IPS-NIHi7 (cell line): Measurements from ENCODE around the gene SLCO1A2.

Experiments
- DNase-seq: peaks from one replicate; pipeline ENCODE4 v3.0.0; 2012; ENCODE audit warnings: mixed read lengths; ENCODE audit errors: extremely low spot score

Gene SLCO1A2

GRCh38 chr12:21330682-21331253, 3.9 kb downstream of the SLCO1A2 start:
- DNase-seq: no peak

- no peak for DNase-seq
Measured at GRCh38 chr12:21328578-21328977, 6.1 kb downstream of the SLCO1A2 start.

- DNase-seq: peak; percentile 45
Measured at GRCh38 chr12:21324551-21324950, 10.2 kb downstream of the SLCO1A2 start.

GRCh38 chr12:21323736-21324135, 11.0 kb downstream of the SLCO1A2 start:
- no peak for DNase-seq

- no peak for DNase-seq
Measured at GRCh38 chr12:21308785-21309184, 25.9 kb downstream of the SLCO1A2 start.

GRCh38 chr12:21305661-21306060, 29.1 kb downstream of the SLCO1A2 start:
- DNase-seq: no peak

GRCh38 chr12:21300632-21301031, 34.1 kb downstream of the SLCO1A2 start:
- no peak for DNase-seq

GRCh38 chr12:21296751-21297406, 37.8 kb downstream of the SLCO1A2 start:
- peak; percentile 44 for DNase-seq

- DNase-seq: no peak
Measured at GRCh38 chr12:21296348-21296747, 38.4 kb downstream of the SLCO1A2 start.

GRCh38 chr12:21294176-21294575, 40.5 kb downstream of the SLCO1A2 start:
- no peak for DNase-seq

- DNase-seq: no peak
Measured at GRCh38 chr12:21292111-21292510, 42.6 kb downstream of the SLCO1A2 start.

GRCh38 chr12:21289698-21290097, 45.0 kb downstream of the SLCO1A2 start:
- DNase-seq: no peak

GRCh38 chr12:21276826-21277225, 57.9 kb downstream of the SLCO1A2 start:
- no peak for DNase-seq

- no peak for DNase-seq
Measured at GRCh38 chr12:21265932-21266331, 68.8 kb downstream of the SLCO1A2 start.

- DNase-seq: no peak
Measured at GRCh38 chr12:21264232-21264631, 70.5 kb downstream of the SLCO1A2 start.

- no peak for DNase-seq
Measured at GRCh38 chr12:21257172-21257571, 77.5 kb downstream of the SLCO1A2 start.

GRCh38 chr12:21252070-21252469, 82.6 kb downstream of the SLCO1A2 start:
- DNase-seq: no peak

- no peak for DNase-seq
Measured at GRCh38 chr12:21248679-21249078, 86.0 kb downstream of the SLCO1A2 start.

- DNase-seq: no peak
Measured at GRCh38 chr12:21239866-21240265, 94.9 kb downstream of the SLCO1A2 start.

- DNase-seq: no peak
Measured at GRCh38 chr12:21234395-21234794, 100.3 kb downstream of the SLCO1A2 start.

- DNase-seq: no peak
Measured at GRCh38 chr12:21223930-21224329, 110.8 kb downstream of the SLCO1A2 start.

- no peak for DNase-seq
Measured at GRCh38 chr12:21221778-21222177, 112.9 kb downstream of the SLCO1A2 start.

- no peak for DNase-seq
Measured at GRCh38 chr12:21221072-21221471, 113.6 kb downstream of the SLCO1A2 start.

GRCh38 chr12:21220266-21220665, 114.5 kb downstream of the SLCO1A2 start:
- no peak for DNase-seq
